Skeletal muscle tissue (tissue), 4 donors: ENCODE results near the gene CADM4. TPM values are rescaled to one million over a fixed set of nuclear protein-coding genes. Genes with fewer than 3 reads are reported as not detected.

Experiments used
- H3K27ac ChIP-seq: one replicate; pipeline ENCODE4 v1.7.0; 2013; ENCODE audit warnings: mild to moderate bottlenecking, low read depth, low read length, inconsistent platforms
- H3K27me3 ChIP-seq, 3 donors: one replicate each; pipeline ENCODE4 v1.7.0; 2013; ENCODE audit warnings: low read length in 3 of 3; ENCODE audit not compliant: control insufficient read depth in 3 of 3, insufficient read depth in 3 of 3
- H3K36me3 ChIP-seq, 3 donors: one replicate each; pipeline ENCODE4 v1.7.0; 2013; ENCODE audit warnings: low read length in 3 of 3; ENCODE audit not compliant: control insufficient read depth in 3 of 3, insufficient read depth in 3 of 3
- H3K4me1 ChIP-seq, 3 donors: one replicate each; pipeline ENCODE4 v1.7.0; 2013; ENCODE audit warnings: low read length in 3 of 3, mild to moderate bottlenecking in 3 of 3; ENCODE audit not compliant: control insufficient read depth in 3 of 3, insufficient read depth in 3 of 3
- H3K4me3 ChIP-seq, 3 donors: one replicate each; pipeline ENCODE4 v1.7.0; 2013; ENCODE audit warnings: low read length in 3 of 3
- H3K9ac ChIP-seq, 3 donors: one replicate each; pipeline ENCODE4 v1.7.0; 2013; ENCODE audit warnings: low read length in 3 of 3, mild to moderate bottlenecking in 3 of 3, moderate library complexity in 2 of 3, low read depth in 1 of 3
- H3K9me3 ChIP-seq, 3 donors: one replicate each; pipeline ENCODE4 v1.7.0; 2013; ENCODE audit warnings: low read length in 3 of 3; ENCODE audit not compliant: control insufficient read depth in 3 of 3
- total RNA-seq: library from RNA; depleted of rRNA; stranded (reverse); fragments of >200 nt; gene quantifications from one replicate; pipeline ENCODE4 v1.2.3, GENCODE V29; 2014
- donor health status: Osteomylitis.

The CADM4 gene
- total RNA-seq, 1 donor from 2014 or later, result 7.8 TPM

- no peaks in the 10 kb centered on the region for H3K36me3 ChIP-seq
- H3K9ac ChIP-seq, result no peak overlapping the region
- H3K9me3 ChIP-seq, result no peaks in the 10 kb centered on the region
- no peak overlapping the region for H3K4me3 ChIP-seq
- H3K27me3 ChIP-seq, result peaks cover 3 to 5% (median 5%) of the 10 kb centered on the region in 3 donors
- H3K4me1 ChIP-seq, result no peaks in the 10 kb centered on the region
- no peak overlapping the region for H3K27ac ChIP-seq
These were observed 13.6 kb downstream of the CADM4 start for GRCh38 chr19:43625918-43626579.

GRCh38 chr19:43624933-43625332, 14.7 kb downstream of the CADM4 start:
- Histone ChIP-seq H3K27me3 (peaks cover 3 to 5% (median 5%) of the 10 kb centered on the region in 3 donors), H3K4me1 (peaks cover 3 to 8% (median 5%) of the 10 kb centered on the region in 3 donors), H3K9me3 (no peaks in the 10 kb centered on the region), H3K27ac (no peak overlapping the region), H3K4me3 (no peak overlapping the region), H3K9ac (no peak overlapping the region), H3K36me3 (no peaks in the 10 kb centered on the region)

- H3K36me3 ChIP-seq, result peaks cover 0 to under 1% (median 0%) of the 10 kb centered on the region in 3 donors
- H3K27ac ChIP-seq, result no peak overlapping the region
- no peak overlapping the region for H3K4me3 ChIP-seq
- H3K9ac ChIP-seq, result no peak overlapping the region
- no peaks in the 10 kb centered on the region for H3K9me3 ChIP-seq
- peaks cover 3 to 5% (median 5%) of the 10 kb centered on the region in 3 donors for H3K27me3 ChIP-seq
- H3K4me1 ChIP-seq, result peaks cover 3 to 15% (median 8%) of the 10 kb centered on the region in 3 donors
These were observed 15.6 kb downstream of the CADM4 start for GRCh38 chr19:43623889-43624670.

GRCh38 chr19:43622956-43623355, 16.7 kb downstream of the CADM4 start:
- no peak overlapping the region for H3K9ac ChIP-seq
- H3K4me1 ChIP-seq, result peaks cover 6 to 19% (median 13%) of the 10 kb centered on the region in 3 donors
- H3K36me3 ChIP-seq, result peaks cover 0 to 3% (median 0%) of the 10 kb centered on the region in 3 donors
- no peak overlapping the region for H3K4me3 ChIP-seq
- H3K27ac ChIP-seq, result no peak overlapping the region
- H3K27me3 ChIP-seq, result peaks cover 3 to 5% (median 5%) of the 10 kb centered on the region in 3 donors
- no peaks in the 10 kb centered on the region for H3K9me3 ChIP-seq

- Histone ChIP-seq H3K4me1 (peaks cover 6 to 19% (median 13%) of the 10 kb centered on the region in 3 donors), H3K36me3 (peaks cover 0 to 3% (median 0%) of the 10 kb centered on the region in 3 donors), H3K9me3 (no peaks in the 10 kb centered on the region), H3K9ac (no peak overlapping the region), H3K27ac (no peak overlapping the region), H3K27me3 (peaks cover 3 to 5% (median 5%) of the 10 kb centered on the region in 3 donors), H3K4me3 (no peak overlapping the region)
These were observed 17.6 kb downstream of the CADM4 start for GRCh38 chr19:43622070-43622469.

- Histone ChIP-seq H3K27ac (peak overlapping the region; percentile 87), H3K27me3 (no peaks in the 10 kb centered on the region), H3K9me3 (no peaks in the 10 kb centered on the region), H3K4me3 (peak overlapping the region; percentile 90 to 100 (median 99)), H3K4me1 (peaks cover 6 to 19% (median 13%) of the 10 kb centered on the region in 3 donors), H3K9ac (peak overlapping the region; percentile 77 to 98 (median 92)), H3K36me3 (peaks cover 0 to 3% (median 0%) of the 10 kb centered on the region in 3 donors)
These were observed 19.3 kb downstream of the CADM4 start for GRCh38 chr19:43620061-43621001.

- Histone ChIP-seq H3K4me1 (peaks cover 6 to 19% (median 13%) of the 10 kb centered on the region in 3 donors), H3K4me3 (peak within 1 kb of the TSS; percentile 90 to 100 (median 99)), H3K9ac (peak within 1 kb of the TSS; percentile 77 to 98 (median 92)), H3K36me3 (peaks cover 0 to 3% (median 0%) of the 10 kb centered on the region in 3 donors), H3K27me3 (no peaks in the 10 kb centered on the region), H3K27ac (peak within 1 kb of the TSS; percentile 87), H3K9me3 (no peaks in the 10 kb centered on the region)
These were observed 20.2 kb downstream of the CADM4 start, which contains the start of gene ZNF428 for GRCh38 chr19:43619262-43620060. ZNF428 (minus strand) TSS chr19:43619629; CDS start chr19:43614304, 5,325 bp downstream.

GRCh38 chr19:43618921-43619261, 20.8 kb downstream of the CADM4 start:
- H3K4me3 ChIP-seq, result peak overlapping the region; percentile 90 to 100 (median 99)
- H3K9ac ChIP-seq, result peak overlapping the region; percentile 77 to 98 (median 92)
- peaks cover 6 to 19% (median 13%) of the 10 kb centered on the region in 3 donors for H3K4me1 ChIP-seq
- H3K9me3 ChIP-seq, result no peaks in the 10 kb centered on the region
- H3K27me3 ChIP-seq, result no peaks in the 10 kb centered on the region
- H3K36me3 ChIP-seq, result peaks cover 3 to 4% (median 4%) of the 10 kb centered on the region in 3 donors
- H3K27ac ChIP-seq, result peak overlapping the region; percentile 87

- peaks cover 11 to 19% (median 13%) of the 10 kb centered on the region in 3 donors for H3K36me3 ChIP-seq
- no peak overlapping the region for H3K4me3 ChIP-seq
- no peak overlapping the region for H3K27ac ChIP-seq
- peaks cover 6 to 19% (median 13%) of the 10 kb centered on the region in 3 donors for H3K4me1 ChIP-seq
- H3K27me3 ChIP-seq, result no peaks in the 10 kb centered on the region
- H3K9me3 ChIP-seq, result no peaks in the 10 kb centered on the region
- H3K9ac ChIP-seq, result no peak overlapping the region
These were observed 22.7 kb downstream of the CADM4 start for GRCh38 chr19:43616954-43617353.
